Psoas muscle (tissue), 8 donors: Measurements from ENCODE around the gene HIRA. TPM values are rescaled to one million over a fixed set of nuclear protein-coding genes. Genes with fewer than 3 reads are reported as not detected.

Source experiments
- ATAC-seq, 4 donors: fragments of 200-7000 bp; cut with Tn5 transposase; one replicate each; pipeline ENCODE4 v1.9.1; 2020; ENCODE audit warnings: moderate library complexity in 3 of 4, mild to moderate bottlenecking in 2 of 4
- DNase-seq, 2 donors: peaks; one replicate each; pipeline ENCODE4 v3.0.0-alpha.2; 2020
- H3K27ac ChIP-seq: fragments of 200-600 bp; one replicate; pipeline ENCODE4 v1.8.0; 2022
- H3K27me3 ChIP-seq, 3 donors: fragments of 200-600 bp in 1 of 3; one replicate each; pipeline versions ENCODE4 v1.6.1 to v1.8.0; 2013 to 2022; ENCODE audit warnings: low read length in 2 of 3, mild to moderate bottlenecking in 2 of 3, moderate library complexity in 1 of 3; ENCODE audit not compliant: insufficient read depth in 3 of 3
- H3K36me3 ChIP-seq, 2 donors: fragments of 200-600 bp in 1 of 2; one replicate each; pipeline versions ENCODE4 v1.6.1 to v1.8.0; 2013 to 2022; ENCODE audit warnings: low read depth in 1 of 2, mild to moderate bottlenecking in 1 of 2, moderate library complexity in 1 of 2; ENCODE audit not compliant: insufficient read depth in 1 of 2
- H3K4me1 ChIP-seq: fragments of 200-600 bp; one replicate; pipeline ENCODE4 v1.8.0; 2022
- H3K4me3 ChIP-seq: fragments of 200-600 bp; one replicate; pipeline ENCODE4 v1.8.0; 2022; ENCODE audit warnings: mild to moderate bottlenecking
- H3K9me3 ChIP-seq: fragments of 200-600 bp; one replicate; pipeline ENCODE4 v1.8.0; 2022
- CTCF ChIP-seq: fragments of 200-600 bp; IDR thresholded peaks from one replicate; pipeline ENCODE4 v1.8.0; 2022; ENCODE audit warnings: antibody characterized with exemption
- WGBS, 3 donors: extraction: QIAGEN DNeasy Blood & Tissue Kit; methylation state at CpG; one replicate each; pipeline versions ENCODE4 v1.1.6 to v1.1.7; 2013; 5-methylcytosine and 5-hydroxymethylcytosine counted together
- intact Hi-C, 2 donors: fragments of 100-400 bp; cut with DNase I; formaldehyde crosslinking; loops; one replicate each; pipeline versions ENCODE4 v1.11.0 to v1.14.2; 2022
- polyA plus RNA-seq, 3 donors: library from polyadenylated mRNA; stranded (reverse); fragments of 200-250 nt; gene quantifications; one replicate each; pipeline ENCODE4 v1.2.3, GENCODE V29; 2013
- total RNA-seq, 4 donors: library from RNA; stranded (reverse); fragmentation: NEBNext Ultra II Directional in 2 of 4; extraction: Animal tissue kit (Norgen Biotek cat#: 25700) in 2 of 4; gene quantifications; one replicate each; pipeline versions ENCODE4 v1.2.1 to v1.2.4, GENCODE V29; 2021 to 2023
- donor health status: healthy with polysubstance abuse.
- donor health status: DM: no; HTN: no; CAD: no; lungs with moderate emphysema.
- donor health status: Bipolar disorder and iron deficiency.
- donor health status: healthy.
- donor health status: DM: yes; HTN: yes; CAD: no.
- donor health status: DM: no; HTN: no; CAD: no.
- donor health status: DM: no; HTN: no; CAD: no.
- donor health status: DM: yes; HTN: yes; CAD: no.

Gene HIRA
- total and polyA plus RNA-seq, 7 donors: 12.3 to 32.7 (median 17.2) TPM

GRCh38 chr22:19358195-19358594 lies 73.3 kb downstream of the HIRA start:
- no peak for DNase-seq
- H3K36me3 ChIP-seq: peaks cover 7 to 96% of the 10 kb centered on the region in 2 donors
- H3K27ac ChIP-seq: no peak overlapping the region
- 82 to 87% (median 82%) methylated on average over 2 of the region's 2 CpGs for WGBS, 3 donors
- no peaks in the 10 kb centered on the region for H3K4me1 ChIP-seq
- H3K9me3 ChIP-seq: no peaks in the 10 kb centered on the region
- H3K4me3 ChIP-seq: no peak overlapping the region
- H3K27me3 ChIP-seq: no peaks in the 10 kb centered on the region
- ATAC-seq: no peak
- intact Hi-C loops: no loop called here
- no peak for TF ChIP-seq CTCF

GRCh38 chr22:19357270-19358105 lies 74.0 kb downstream of the HIRA start:
- WGBS, 3 donors: 77 to 91% (median 90%) methylated on average over 14 of the region's 14 CpGs
- DNase-seq: no peak
- H3K36me3 ChIP-seq: peaks cover 7 to 100% of the 10 kb centered on the region in 2 donors
- no peak overlapping the region for H3K27ac ChIP-seq
- H3K27me3 ChIP-seq: no peaks in the 10 kb centered on the region
- TF ChIP-seq CTCF: no peak
- intact Hi-C loops: no loop called here
- peak in 1 of 4 donors; percentile 53 for ATAC-seq
- H3K4me3 ChIP-seq: no peak overlapping the region
- H3K9me3 ChIP-seq: no peaks in the 10 kb centered on the region
- no peaks in the 10 kb centered on the region for H3K4me1 ChIP-seq

GRCh38 chr22:19356708-19357269 lies 74.7 kb downstream of the HIRA start:
- Histone ChIP-seq H3K27ac (no peak overlapping the region), H3K36me3 (peaks cover 9 to 100% of the 10 kb centered on the region in 2 donors), H3K9me3 (no peaks in the 10 kb centered on the region), H3K4me1 (no peaks in the 10 kb centered on the region), H3K27me3 (no peaks in the 10 kb centered on the region), H3K4me3 (no peak overlapping the region)
- 92 to 96% (median 95%) methylated on average over 8 of the region's 8 CpGs for WGBS, 3 donors
- DNase-seq (no peak), ATAC-seq (no peak)
- intact Hi-C loops: no loop called here
- no peak for TF ChIP-seq CTCF

- 75 to 93% (median 84%) methylated on average over 7 of the region's 7 CpGs for WGBS, 3 donors
- no peak for ATAC-seq
- no peak for DNase-seq
Measured at GRCh38 chr22:19355413-19356157, 75.9 kb downstream of the HIRA start.

More at GRCh38 chr22:19355413-19356157, 75.9 kb downstream of the HIRA start:
- peaks cover 16 to 100% of the 10 kb centered on the region in 2 donors for H3K36me3 ChIP-seq
- no peak for TF ChIP-seq CTCF
- intact Hi-C loops: no loop called here
- no peak overlapping the region for H3K27ac ChIP-seq
- no peak overlapping the region for H3K4me3 ChIP-seq
- no peaks in the 10 kb centered on the region for H3K4me1 ChIP-seq
- no peaks in the 10 kb centered on the region for H3K27me3 ChIP-seq
- H3K9me3 ChIP-seq: no peaks in the 10 kb centered on the region
